Stimulated activated CD8-positive, alpha-beta memory T cell treated with anti-CD3 and anti-CD28 coated beads, Interleukin-15, amount 100 ng/mL, for 1 hour (primary cell): ENCODE measurements around the gene DNAJB5.
"Not testable (repeated sequence)": the region's sequence is repeated elsewhere in the genome, so short reads cannot be mapped to it uniquely, and the experiment has no call there.

Experiments used
- DNase-seq: peaks from one replicate; pipeline ENCODE4 v3.0.0-alpha.2; 2020; ENCODE audit warnings: low read depth

The DNAJB5 gene

DNA sequence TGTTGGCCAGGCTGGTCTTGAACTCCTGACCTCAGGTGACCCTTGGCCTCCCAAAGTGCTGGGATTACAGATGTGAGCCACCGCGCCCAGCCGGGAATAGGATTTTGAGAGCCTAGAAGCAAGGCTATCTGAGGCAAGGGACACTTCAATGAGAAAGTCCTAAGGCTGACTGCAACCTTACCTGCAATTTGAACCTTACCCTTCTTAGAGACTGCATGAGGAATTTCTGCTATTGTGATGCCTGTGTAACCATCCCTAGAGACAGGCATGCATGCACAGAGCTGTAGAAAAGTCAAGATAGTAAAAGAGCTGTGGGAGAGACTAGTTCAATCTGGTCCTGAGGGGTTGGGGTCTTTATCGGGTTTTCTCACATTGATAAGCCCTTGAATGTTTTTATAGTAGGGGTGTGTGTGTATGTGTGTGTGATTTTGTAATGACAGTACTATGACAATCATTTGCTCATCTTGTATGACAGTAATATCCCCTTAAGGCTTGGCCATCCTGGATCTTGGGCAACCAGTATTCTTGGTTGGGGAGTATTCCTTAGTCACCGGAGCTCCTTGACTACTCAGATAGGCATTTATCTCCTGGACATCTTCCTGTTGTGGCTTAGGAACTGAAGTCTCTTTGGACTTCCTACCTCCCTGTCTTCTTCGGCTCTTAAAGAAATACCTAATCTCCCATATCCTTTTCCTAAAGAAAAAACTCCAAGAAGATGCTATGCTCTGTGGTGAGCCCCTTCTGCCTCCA is 11.2 kb downstream of the DNAJB5 start:
- no peak for DNase-seq

DNA sequence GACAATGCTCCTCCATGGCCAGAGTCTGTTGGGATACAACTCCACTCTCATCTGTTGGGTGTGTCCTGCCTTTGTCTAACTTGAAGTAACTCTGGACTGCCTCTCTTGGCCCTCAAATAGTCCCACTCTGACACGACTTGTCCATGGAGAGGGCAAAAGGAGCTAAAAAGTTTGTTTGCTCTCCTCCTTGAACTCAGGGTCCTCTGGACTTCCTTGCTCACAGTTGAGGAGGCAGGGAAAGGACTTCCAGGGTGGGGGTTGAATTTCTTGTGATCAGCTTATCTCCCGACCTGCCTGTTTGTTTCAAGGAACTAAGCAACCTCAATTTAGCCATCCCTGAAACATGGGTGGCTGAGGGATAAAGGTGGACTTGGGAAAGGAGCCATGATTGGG is 11.7 kb downstream of the DNAJB5 start:
- DNase-seq = no peak

DNA sequence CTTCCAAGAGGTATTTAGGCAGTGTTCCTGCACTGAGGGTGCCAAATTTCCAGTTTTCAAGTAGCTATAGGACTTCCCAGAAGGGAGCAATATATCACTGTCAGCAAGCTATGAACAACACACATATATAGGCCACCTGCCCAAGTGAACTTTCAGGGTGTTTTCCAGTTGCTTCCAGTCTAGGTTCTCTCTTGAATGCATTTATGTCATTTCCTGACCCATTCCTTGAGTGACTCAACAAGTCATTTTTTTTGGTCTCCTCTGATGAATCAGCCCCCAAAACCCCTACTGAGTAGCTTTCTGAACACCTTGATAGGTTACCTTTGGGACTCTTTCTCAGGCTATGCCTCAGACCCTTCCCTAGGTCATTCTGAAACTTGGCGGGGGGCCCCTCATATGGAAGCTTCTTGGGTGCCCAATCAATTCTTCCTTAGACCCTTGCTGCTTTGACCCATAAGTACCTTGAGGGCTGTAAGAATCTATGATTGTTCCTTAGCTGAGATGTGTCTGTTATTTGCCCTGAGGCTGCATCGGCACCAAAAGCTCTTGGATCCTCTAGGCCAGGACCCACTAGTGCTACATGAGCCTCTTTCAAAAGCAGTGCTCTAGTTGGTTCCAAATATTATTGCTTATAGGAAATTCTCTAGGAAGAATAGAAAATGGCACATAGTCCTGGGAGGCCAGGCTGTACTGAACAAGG is 12.4 kb downstream of the DNAJB5 start:
- DNase-seq = no peak

DNA sequence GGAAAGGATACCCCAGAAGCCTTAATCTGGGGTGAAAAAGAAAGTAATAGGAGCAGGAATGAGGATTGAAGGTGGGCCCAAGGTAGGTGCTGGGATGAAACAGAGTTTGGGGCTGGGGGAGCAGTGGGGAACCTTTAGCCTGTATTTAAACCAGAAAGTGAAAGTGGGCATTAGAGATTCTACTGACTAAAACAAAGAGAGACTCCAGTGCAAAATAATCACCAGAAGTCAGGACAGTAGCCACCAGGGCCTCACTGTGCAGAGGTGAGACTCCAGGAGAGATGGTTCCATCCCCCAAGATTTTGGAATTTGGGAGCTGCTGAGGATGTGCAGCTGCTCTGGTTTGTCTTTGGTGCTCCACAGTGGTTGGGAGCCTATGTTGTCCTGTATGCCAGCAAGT is 13.1 kb downstream of the DNAJB5 start:
- no peak for DNase-seq

DNA sequence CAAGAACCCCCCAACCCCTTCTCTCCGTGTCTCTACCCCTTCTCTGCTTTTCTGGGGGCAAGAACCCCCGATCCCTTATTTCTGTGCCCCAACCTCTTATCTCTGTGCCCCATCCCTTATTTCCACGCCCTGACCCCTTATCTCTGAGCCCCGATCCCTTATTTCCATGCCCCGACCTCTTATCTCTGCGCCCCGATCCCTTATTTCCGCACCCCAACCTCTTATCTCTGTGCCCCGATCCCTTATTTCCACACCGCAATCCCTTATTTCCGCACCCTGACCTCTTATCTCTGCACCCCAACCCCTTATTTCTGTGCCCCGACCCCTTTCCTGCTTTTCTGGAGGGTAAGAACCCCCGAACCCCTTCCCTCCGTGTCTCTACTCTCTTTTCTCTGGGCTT is 14.8 kb downstream of the DNAJB5 start:
- DNase-seq = not testable (repeated sequence)

DNA sequence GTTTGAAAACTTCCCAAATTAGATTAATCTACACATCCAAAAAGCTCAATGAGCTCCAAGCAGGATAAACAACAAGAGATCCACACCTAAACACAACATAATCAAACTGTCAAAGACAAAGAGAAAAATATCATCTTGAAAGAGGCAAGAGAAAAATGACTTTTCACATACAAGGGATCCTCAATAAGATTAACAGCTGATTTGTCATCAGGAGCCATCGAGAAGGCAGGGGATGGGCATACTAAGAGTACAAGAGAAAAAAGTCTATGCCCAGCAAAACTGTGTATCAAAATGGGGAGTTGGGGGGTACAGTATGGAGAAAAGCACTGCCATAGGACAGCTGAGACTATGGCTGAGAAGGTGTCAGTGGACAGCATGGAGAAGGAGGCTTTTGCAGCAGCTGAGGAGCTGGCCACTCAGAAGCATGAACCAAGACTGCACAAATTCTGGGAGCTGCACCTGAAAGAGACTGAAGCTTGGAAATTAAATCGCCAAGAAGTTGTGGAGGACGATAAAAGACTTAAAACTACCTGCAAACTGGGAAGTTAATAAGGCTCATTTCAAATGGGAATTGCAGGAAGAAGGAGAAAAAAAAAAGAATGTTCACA is 20.9 kb downstream of the DNAJB5 start:
- DNase-seq = no peak

DNA sequence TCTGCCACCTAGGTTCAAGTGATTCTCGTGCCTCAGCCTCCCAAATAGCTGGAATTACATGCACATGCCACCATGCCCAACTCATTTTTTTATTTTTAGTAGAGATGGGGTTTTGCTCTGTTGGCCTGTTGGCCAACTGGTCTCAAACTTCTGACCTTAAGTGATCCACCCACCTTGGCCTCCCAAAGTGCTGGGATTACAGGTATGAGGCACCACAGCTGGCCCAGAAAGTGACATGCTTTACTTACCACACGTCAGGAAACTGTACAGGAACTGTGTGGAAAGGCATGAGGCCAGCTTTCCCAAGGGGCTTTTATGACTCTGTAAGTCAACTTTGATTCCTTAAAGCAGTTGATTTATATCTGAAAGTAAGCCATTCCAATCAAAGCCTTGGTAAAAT is 25.0 kb downstream of the DNAJB5 start:
- DNase-seq = no peak

DNA sequence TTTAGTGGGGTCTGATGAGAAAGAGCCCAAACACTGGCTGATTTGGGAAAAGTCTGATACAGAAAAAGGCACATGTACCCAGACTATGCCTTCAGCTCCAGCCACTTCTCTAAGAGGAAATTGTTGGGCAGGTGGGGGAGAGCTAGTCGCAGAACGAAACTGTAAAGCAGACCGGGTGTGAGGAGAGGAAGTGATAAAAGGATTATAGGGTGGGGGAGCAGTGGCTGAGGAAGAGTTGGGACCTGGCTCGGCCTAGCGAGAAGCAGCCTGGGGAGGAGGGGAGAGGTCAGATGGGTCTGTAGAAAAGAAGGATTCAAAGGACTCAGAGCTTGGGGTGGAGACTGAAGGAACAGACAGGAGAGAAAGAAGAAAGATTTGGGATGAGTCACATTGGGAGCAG is 33.9 kb downstream of the DNAJB5 start:
- not testable (repeated sequence) for DNase-seq

DNA sequence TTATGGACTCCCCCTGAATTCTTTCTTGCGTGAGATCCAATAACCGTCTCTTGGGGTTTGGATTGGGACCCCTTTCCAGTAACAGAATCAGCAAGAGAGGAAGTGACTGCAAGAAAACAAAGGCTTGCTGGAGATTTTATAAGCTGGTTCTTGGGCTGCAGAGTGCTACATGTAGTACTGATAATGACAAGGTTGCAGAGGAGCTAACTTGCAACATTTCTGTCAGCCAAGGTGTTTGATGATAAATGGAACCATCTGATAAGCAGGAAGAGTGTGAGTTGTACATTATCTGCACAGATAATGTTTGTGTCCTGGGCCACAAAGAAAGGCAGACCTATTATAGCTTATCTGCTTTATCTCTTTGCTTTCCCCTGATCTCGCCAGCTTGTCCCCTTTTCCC is 37.1 kb downstream of the DNAJB5 start:
- DNase-seq = no peak

DNA sequence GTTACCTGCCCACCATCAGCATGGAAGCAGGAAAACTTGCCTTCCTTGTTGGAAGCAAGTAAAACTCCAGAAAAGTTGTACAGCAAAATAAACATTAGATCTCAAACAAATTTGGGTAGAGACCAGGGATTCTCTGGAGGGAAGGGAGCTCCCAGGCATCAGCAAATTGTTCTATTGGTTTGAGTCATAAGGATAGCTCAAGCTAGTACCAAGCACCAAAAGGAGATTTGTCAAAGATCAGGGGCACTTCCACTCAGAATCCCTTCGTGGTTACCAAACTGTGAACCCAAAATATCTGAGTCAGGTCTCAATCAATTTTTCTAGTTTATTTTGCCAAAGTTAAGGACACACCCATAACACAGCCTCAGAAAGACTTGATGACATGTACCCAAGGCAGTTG is 37.8 kb downstream of the DNAJB5 start:
- no peak for DNase-seq

DNA sequence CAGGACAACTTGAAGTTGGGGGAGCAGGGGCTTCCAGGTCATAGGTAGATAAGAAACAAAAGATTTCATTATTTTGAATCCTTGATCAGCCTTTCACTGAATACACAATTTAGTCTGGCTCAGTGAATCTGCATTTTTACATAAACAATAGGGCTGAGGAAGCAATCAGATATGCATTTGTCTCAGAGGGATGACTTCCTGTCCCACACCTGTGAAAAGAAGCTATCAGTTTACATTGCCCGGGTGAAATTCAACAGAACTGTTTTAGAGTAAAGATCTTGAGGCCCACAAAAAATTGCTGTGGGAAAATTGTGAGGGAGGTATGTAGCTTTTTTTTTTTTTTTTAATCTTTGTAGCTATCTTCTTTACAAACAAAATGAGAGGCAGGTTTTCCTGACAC is 38.3 kb downstream of the DNAJB5 start:
- no peak for DNase-seq

DNA sequence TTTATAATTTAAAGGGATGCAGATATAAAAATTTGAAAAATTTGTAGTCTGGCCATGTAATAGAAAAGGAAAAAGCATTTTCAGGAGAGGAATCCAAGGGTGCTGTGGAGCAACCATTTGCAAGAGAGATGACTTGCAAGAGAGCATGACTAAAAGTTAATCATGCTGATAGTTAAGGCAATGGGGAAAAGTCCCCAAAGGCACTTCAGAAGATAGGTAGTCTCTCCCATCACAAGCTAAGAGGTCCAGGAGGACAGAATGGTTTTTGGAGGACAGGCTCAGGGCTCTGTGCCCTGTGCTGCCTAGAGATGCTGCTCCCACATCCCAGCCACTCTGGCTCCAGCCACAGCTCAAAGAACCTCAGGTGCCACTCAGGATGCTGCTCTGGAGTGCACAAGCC is 38.8 kb downstream of the DNAJB5 start:
- DNase-seq = no peak

DNA sequence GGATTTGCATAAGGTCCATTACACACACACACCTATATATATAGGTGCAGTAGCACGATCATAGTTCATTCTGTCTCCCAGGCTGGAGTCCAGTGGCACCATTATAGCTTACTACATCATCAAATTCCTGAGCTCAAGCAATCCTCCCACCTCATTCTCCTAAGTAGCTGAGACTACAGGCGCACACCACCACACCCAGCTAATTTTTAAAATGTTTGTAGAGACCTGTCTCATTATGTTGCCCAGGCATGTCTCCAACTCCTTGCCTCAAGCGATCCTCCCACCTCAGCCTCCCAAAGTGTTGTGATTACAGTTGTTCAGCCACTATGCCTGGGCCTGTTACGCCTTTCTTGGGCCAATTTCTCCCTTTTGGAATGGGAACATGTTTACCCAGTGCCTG is 39.7 kb downstream of the DNAJB5 start:
- DNase-seq = no peak

DNA sequence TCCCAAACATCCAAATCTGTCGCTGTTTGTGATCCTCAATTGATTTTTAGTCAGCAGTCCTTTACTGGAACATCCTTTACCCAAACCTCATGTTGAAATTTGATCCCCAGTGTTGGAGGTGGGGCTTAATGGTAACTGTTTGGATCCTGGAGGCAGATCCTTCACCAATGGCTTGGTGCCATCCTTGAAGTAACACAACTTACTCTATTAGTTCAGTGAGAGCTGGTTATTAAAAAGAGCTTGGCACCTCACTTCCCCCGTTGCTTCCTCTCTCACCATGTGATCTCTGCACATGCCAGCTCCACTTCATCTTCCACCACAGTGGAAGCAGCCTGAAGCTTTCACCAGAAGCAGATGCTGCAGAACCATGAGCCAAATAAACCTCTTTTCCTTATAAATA is 40.3 kb downstream of the DNAJB5 start:
- DNase-seq = no peak

DNA sequence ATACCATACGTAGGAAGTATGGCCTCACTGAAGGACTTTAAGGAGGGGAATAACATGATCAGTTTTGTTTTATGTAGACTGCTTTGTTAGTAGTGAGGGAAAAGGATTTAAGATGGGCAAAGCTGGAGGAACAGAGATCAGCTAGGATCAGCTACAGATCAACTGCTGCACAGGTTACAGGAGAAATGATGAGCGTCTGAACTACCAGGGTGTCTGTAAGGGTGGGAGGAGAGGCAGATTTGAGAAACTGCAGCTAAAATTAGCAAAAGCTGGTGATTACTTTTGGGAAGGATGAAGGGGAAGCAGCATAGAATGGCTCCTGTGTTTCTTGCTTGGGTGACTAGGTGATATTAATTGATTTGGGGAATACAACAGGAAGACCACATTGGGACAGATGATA is 43.6 kb downstream of the DNAJB5 start:
- no peak for DNase-seq

DNA sequence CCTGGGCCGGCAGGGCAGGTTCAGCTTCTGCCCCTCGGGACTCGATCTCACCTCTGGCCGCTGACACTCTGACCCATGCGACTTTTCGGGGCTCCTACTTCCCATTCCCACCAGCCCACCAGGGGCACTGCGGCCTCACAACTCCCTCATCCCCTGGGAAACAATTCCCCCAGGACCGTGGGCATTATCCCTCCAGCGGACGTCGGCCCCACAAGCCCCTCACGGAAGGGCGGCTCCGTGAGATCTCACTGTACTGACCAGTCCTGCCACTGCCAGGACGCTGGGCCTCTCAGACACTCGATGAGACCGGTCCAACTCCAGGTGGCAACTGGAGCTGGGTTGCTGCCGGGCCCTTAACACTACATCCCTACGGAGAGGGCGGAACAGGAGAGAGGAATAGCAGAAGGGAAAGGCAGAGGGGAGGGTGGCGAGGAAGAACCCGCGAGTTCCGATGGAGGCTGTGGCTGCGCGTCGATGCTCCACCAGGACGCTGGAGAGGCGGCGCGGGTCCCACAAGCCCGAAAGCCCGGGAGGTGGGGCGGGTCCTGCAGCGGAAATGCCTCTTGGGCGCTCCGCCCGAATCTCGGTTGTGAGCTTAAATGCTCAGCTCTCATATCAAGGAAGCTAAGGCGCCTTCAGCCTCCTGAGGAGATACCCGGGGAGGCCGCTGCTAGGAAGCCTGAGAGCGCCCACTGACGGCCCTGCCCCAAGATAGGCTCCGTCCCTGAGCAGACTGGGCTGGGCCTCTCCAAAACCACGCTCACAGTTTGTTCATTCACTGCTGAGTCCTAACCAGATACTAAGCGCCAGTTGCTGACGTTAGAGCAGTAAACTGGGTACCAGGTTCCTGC is 46.5 kb downstream of the DNAJB5 start:
- DNase-seq = no peak

DNA sequence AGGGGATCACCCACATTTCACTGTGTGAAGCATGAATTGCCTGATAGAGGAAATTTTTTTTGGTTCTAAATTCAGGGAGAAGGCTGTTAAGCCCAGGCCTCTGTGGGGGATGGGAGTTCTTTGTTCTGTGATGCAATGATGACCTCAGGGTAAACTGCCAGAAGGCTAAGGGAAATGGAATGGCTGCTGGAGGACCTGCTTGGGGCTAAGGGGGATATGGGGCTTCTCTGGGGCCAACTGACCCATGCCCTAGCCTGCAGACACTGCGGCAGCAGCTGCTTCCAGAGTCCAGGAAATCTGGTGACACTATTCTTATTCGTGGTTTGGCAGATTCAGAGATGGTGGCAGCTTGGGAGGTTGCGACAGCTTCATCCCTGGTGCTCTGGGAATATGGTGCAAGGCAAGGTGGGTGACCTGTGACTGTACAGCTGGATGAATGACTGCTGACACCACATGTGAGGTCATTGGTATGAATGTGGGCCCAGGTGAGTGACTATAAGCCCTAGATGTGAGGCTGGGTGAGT is 52.6 kb downstream of the DNAJB5 start:
- no peak for DNase-seq

DNA sequence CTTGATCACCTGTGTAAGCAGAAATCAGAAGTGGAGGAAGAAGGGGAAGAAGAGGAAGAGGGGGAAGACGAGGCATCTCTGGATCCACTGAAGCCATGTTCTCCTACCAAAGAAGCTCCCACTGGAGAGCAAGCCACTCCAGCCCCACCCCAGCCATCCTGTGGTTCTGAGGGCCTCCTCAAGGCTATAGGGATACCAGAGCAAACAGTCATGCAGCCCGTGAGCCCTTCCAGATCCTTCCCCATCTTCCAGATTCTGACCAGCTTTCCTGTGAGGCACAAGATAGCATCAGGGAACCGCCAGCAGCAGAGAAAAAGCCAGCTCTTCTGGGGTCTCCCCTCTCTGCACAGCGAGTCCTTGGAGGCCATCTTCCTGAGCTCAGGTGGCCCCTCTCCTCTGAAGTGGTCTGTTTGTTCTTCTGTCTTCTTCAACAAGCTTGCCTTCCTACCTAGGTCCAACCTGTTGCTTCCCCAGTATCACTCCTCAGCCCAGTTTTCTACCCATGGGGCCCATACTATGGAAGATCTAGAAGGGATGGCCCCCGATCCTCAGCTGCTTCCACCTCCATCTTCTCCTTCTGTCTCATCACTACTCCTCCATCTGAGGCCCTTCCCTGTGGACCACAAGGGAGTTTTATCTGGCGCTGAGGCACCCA is 53.5 kb downstream of the DNAJB5 start:
- no peak for DNase-seq

DNA sequence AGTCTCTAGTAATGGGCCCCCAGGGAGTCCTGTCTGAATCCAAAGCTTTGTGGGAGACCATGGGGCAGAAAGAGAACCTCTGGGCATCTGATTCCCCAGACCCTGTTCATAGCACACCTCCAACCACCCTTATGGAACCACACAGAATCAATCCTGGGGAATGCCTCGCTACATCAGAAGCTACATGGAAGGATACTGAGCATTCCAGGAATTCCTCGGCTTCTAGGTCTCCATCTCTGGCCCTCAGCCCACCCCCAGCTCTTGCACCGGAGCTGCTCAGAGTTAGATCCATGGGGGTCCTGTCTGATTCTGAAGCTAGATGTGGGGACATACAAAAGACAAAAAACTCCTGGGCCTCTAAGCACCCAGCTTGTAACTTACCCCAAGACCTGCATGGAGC is 54.5 kb downstream of the DNAJB5 start:
- no peak for DNase-seq
